Urinary bladder (tissue), 4 donors: Measurements from ENCODE around the gene PODN. TPM values are rescaled to one million over a fixed set of nuclear protein-coding genes. Genes with fewer than 3 reads are reported as not detected.

ENCODE experiments used
- DNase-seq: peaks from one replicate; pipeline ENCODE4 v3.0.0-alpha.2; 2015; ENCODE audit errors: extremely low spot score
- H3K27ac ChIP-seq: one replicate; pipeline ENCODE4 v1.5.1; 2013; ENCODE audit warnings: low read depth, mild to moderate bottlenecking, moderate library complexity
- H3K36me3 ChIP-seq: one replicate; pipeline ENCODE4 v1.6.1; 2013; ENCODE audit warnings: mild to moderate bottlenecking, moderate library complexity; ENCODE audit not compliant: insufficient read depth
- H3K4me1 ChIP-seq: one replicate; pipeline ENCODE4 v1.6.1; 2013; ENCODE audit warnings: mild to moderate bottlenecking, moderate library complexity; ENCODE audit not compliant: insufficient read depth
- H3K4me3 ChIP-seq: one replicate; pipeline ENCODE4 v1.5.1; 2013; ENCODE audit warnings: low read depth, low read length
- WGBS: extraction: QIAGEN DNeasy Blood & Tissue Kit; methylation state at CpG from one replicate; pipeline ENCODE4 v1.1.7; 2013; 5-methylcytosine and 5-hydroxymethylcytosine counted together
- polyA plus RNA-seq: library from polyadenylated mRNA; stranded (reverse); fragments of 200-250 nt; gene quantifications from one replicate; pipeline ENCODE4 v1.2.3, GENCODE V29; 2013
- total RNA-seq: library from RNA; depleted of rRNA; stranded (reverse); fragments of >200 nt; gene quantifications from one replicate; pipeline ENCODE4 v1.2.3, GENCODE V29; 2014
- donor health status: healthy with polysubstance abuse.
- donor health status: healthy.

PODN gene
- total RNA-seq (17.1 TPM), polyA plus RNA-seq (224 TPM)

GRCh38 chr1:53061859-53062707 lies at the start of gene PODN:
Gene PODN, plus strand, starts transcription at chr1:53062213. Its CDS starts 7,643 bp downstream, at chr1:53069856.
- no peak within 1 kb of the TSS for H3K27ac ChIP-seq
- peak within 1 kb of the TSS; percentile 61 for H3K4me3 ChIP-seq
- H3K36me3 ChIP-seq: no peaks in the 10 kb centered on the region
- DNase-seq: no peak
- under 1% methylated on average over 73 of the region's 73 CpGs for WGBS
- H3K4me1 ChIP-seq: no peaks in the 10 kb centered on the region

GRCh38 chr1:53014791-53015507 lies 47.1 kb upstream of the PODN start:
- Histone ChIP-seq H3K4me3 (peak overlapping the region; percentile 77), H3K27ac (peak overlapping the region; percentile 38), H3K4me1 (no peaks in the 10 kb centered on the region), H3K36me3 (no peaks in the 10 kb centered on the region)
- WGBS: under 1% methylated on average over 9 of the region's 9 CpGs
- peak; percentile 68 for DNase-seq

- Histone ChIP-seq H3K4me1 (no peaks in the 10 kb centered on the region), H3K27ac (no peak overlapping the region), H3K36me3 (no peaks in the 10 kb centered on the region), H3K4me3 (peak overlapping the region; percentile 77)
- 18% methylated on average over 3 of the region's 3 CpGs for WGBS
- DNase-seq: no peak
Measured at GRCh38 chr1:53015508-53015860, 46.5 kb upstream of the PODN start.

GRCh38 chr1:53016705-53017104 lies 45.3 kb upstream of the PODN start:
- WGBS: 90% methylated on average over 1 of the region's 1 CpG
- Histone ChIP-seq H3K27ac (no peak overlapping the region), H3K36me3 (no peaks in the 10 kb centered on the region), H3K4me1 (no peaks in the 10 kb centered on the region), H3K4me3 (no peak overlapping the region)
- no peak for DNase-seq

- Histone ChIP-seq H3K36me3 (no peaks in the 10 kb centered on the region), H3K4me1 (no peaks in the 10 kb centered on the region), H3K27ac (no peak overlapping the region), H3K4me3 (no peak overlapping the region)
- 57% methylated on average over 5 of the region's 5 CpGs for WGBS
- DNase-seq: no peak
Measured at GRCh38 chr1:53020588-53020987, 41.4 kb upstream of the PODN start.

GRCh38 chr1:53022179-53022578 lies 39.8 kb upstream of the PODN start:
- no peak overlapping the region for H3K27ac ChIP-seq
- WGBS: 95% methylated on average over 1 of the region's 1 CpG

GRCh38 chr1:53023546-53023945 lies 38.5 kb upstream of the PODN start:
- no peak for DNase-seq
- Histone ChIP-seq H3K36me3 (no peaks in the 10 kb centered on the region), H3K4me1 (no peaks in the 10 kb centered on the region), H3K27ac (no peak overlapping the region), H3K4me3 (no peak overlapping the region)
- 79% methylated on average over 3 of the region's 3 CpGs for WGBS

More at GRCh38 chr1:53022179-53022578, 39.8 kb upstream of the PODN start:
- Histone ChIP-seq H3K4me1 (no peaks in the 10 kb centered on the region), H3K36me3 (no peaks in the 10 kb centered on the region), H3K4me3 (no peak overlapping the region)
- no peak for DNase-seq

- Histone ChIP-seq H3K4me3 (no peak overlapping the region), H3K36me3 (no peaks in the 10 kb centered on the region), H3K27ac (no peak overlapping the region), H3K4me1 (no peaks in the 10 kb centered on the region)
- DNase-seq: no peak
Measured at GRCh38 chr1:53024117-53024516, 37.9 kb upstream of the PODN start.

- DNase-seq: no peak
- no peaks in the 10 kb centered on the region for H3K4me1 ChIP-seq
Measured at GRCh38 chr1:53025034-53025768, 36.8 kb upstream of the PODN start.

GRCh38 chr1:53025769-53026112 lies 36.3 kb upstream of the PODN start:
- H3K4me1 ChIP-seq: no peaks in the 10 kb centered on the region
- 57% methylated on average over 2 of the region's 2 CpGs for WGBS
- H3K36me3 ChIP-seq: peaks cover 2% of the 10 kb centered on the region
- no peak overlapping the region for H3K4me3 ChIP-seq
- no peak for DNase-seq
- no peak overlapping the region for H3K27ac ChIP-seq

More at GRCh38 chr1:53025034-53025768, 36.8 kb upstream of the PODN start:
- Histone ChIP-seq H3K4me3 (no peak overlapping the region), H3K36me3 (peaks cover 2% of the 10 kb centered on the region), H3K27ac (no peak overlapping the region)
- 34% methylated on average over 2 of the region's 2 CpGs for WGBS

- no peak for DNase-seq
- Histone ChIP-seq H3K36me3 (peaks cover 2% of the 10 kb centered on the region), H3K4me3 (no peak overlapping the region), H3K4me1 (no peaks in the 10 kb centered on the region), H3K27ac (no peak overlapping the region)
- 38% methylated on average over 2 of the region's 2 CpGs for WGBS
Measured at GRCh38 chr1:53026254-53026653, 35.8 kb upstream of the PODN start.

GRCh38 chr1:53031732-53032131 lies 30.3 kb upstream of the PODN start:
- Histone ChIP-seq H3K36me3 (peaks cover 2% of the 10 kb centered on the region), H3K27ac (no peak overlapping the region), H3K4me1 (no peaks in the 10 kb centered on the region), H3K4me3 (no peak overlapping the region)
- WGBS: 81% methylated on average over 1 of the region's 1 CpG
- DNase-seq: no peak

- H3K36me3 ChIP-seq: peaks cover 5% of the 10 kb centered on the region
- no peak for DNase-seq
- 88% methylated on average over 4 of the region's 4 CpGs for WGBS
Measured at GRCh38 chr1:53037159-53037558, 24.9 kb upstream of the PODN start.

More at GRCh38 chr1:53037159-53037558, 24.9 kb upstream of the PODN start:
- Histone ChIP-seq H3K27ac (no peak overlapping the region), H3K4me3 (no peak overlapping the region), H3K4me1 (no peaks in the 10 kb centered on the region)
